ENCODE measurements around the gene AKAP13. TPM values are rescaled to one million over a fixed set of nuclear protein-coding genes. Genes with fewer than 3 reads are reported as not detected.

The AKAP13 gene
- total and polyA plus RNA-seq, 2 of the 8 experiments (the other 6 are each of a cell fraction or from before 2014, with no cell fraction given) = 14.0 to 46.2 TPM

GRCh38 chr15:85495096-85495495 lies 114.7 kb downstream of the AKAP13 start:
- Histone ChIP-seq H2BK120ac (replicated peaks; ENCODE audit: low read depth, low read length) (no peak overlapping the region), H3K4me1 (replicated peaks in 1 of 4; ENCODE audit: control insufficient read depth in 3 of 4, insufficient read depth in 4 of 4, low read length in 3 of 4) (peaks cover 0 to 19% (median 4%) of the 10 kb centered on the region in 4 experiments; a peak in 5 of 7 replicates), H2AK5ac (ENCODE audit: low read depth, low read length) (no peak overlapping the region), H4K5ac (ENCODE audit: insufficient read length, low read depth, low read length) (no peak overlapping the region), H3K23ac (ENCODE audit: insufficient read length) (no peak overlapping the region), H3K36me3 (ENCODE audit: control insufficient read depth in 2 of 4, insufficient read depth in 4 of 4, low read length in 3 of 4) (no peaks in the 10 kb centered on the region), H4K91ac (replicated peaks; ENCODE audit: insufficient read length, low read length) (no peak overlapping the region), H2BK5ac (ENCODE audit: low read depth, low read length) (no peak overlapping the region), H3K14ac (ENCODE audit: insufficient read length) (no peak overlapping the region), H3K4me2 (ENCODE audit: insufficient read depth in 1 of 2, low read depth in 2 of 2, low read length in 2 of 2) (no peak overlapping the region), H3K56ac (replicated peaks; ENCODE audit: insufficient read length, low read depth, low read length) (no peak overlapping the region), H2AFZ (ENCODE audit: low read length) (no peak overlapping the region), H2BK15ac (ENCODE audit: low read length) (no peak overlapping the region), H2BK12ac (ENCODE audit: low read depth, low read length) (no peak overlapping the region), H4K8ac (ENCODE audit: extremely low read depth, insufficient read depth, low read length) (no peak overlapping the region), H3K27me3 (replicated peaks in 1 of 4; ENCODE audit: control insufficient read depth in 3 of 4, extremely low read depth in 1 of 4, insufficient read depth in 3 of 4, low read length in 3 of 4) (no peaks in the 10 kb centered on the region), H3K27ac (ENCODE audit: low read depth, low read length) (no peak overlapping the region), H3K4me3 (ENCODE audit: extremely low read depth in 1 of 4, insufficient read depth in 2 of 4, low read depth in 3 of 4, low read length in 4 of 4) (no peak overlapping the region), H3K9ac (replicated peaks in 1 of 4; ENCODE audit: extremely low read depth in 1 of 4, low read depth in 3 of 4, low read length in 3 of 4) (no peak overlapping the region), H3K79me2 (ENCODE audit: control insufficient read depth in 1 of 2, insufficient read depth in 2 of 2, low read length in 2 of 2) (peaks cover 0 to 44% of the 10 kb centered on the region in 2 experiments; a peak in 3 of 4 replicates), H3K4ac (replicated peaks; ENCODE audit: insufficient read length, low read depth, low read length) (no peak overlapping the region), H3K9me3 (ENCODE audit: insufficient read depth in 2 of 2, low read depth in 1 of 2, low read length in 1 of 2) (no peaks in the 10 kb centered on the region), H4K20me1 (replicated peaks in 1 of 2; ENCODE audit: control insufficient read depth in 1 of 2, insufficient read depth in 2 of 2, low read length in 2 of 2) (peaks cover 0 to 4% of the 10 kb centered on the region in 2 experiments), H3K18ac (ENCODE audit: extremely low read depth, low read length) (no peak overlapping the region), H2BK20ac (ENCODE audit: low read length) (no peak overlapping the region), H3K79me1 (ENCODE audit: low read depth, low read length) (peaks cover 2% of the 10 kb centered on the region; the same call in 1 of the 2 replicates), H3K23me2 (ENCODE audit: low read depth, low read length) (no peaks in the 10 kb centered on the region)
- ChIA-PET CTCF (ENCODE audit: partially characterized antibody) (no interaction called here), POLR2A (ENCODE audit: partially characterized antibody) (interaction anchor here (0.5 kb wide), 1 partner anchor 348 kb away, joined by 3 read pairs; no protein-coding TSS in a partner anchor)
- no peak for FAIRE-seq
- TF ChIP-seq SIRT6 (IDR thresholded peaks at IDR 0.05; ENCODE audit: low read length) (no peak), KDM1A (IDR thresholded peaks at IDR 0.05; ENCODE audit: borderline replicate concordance, low read length) (no peak)
- DNase-seq (ENCODE audit: low read depth in 1 of 2, low spot score in 2 of 2) = no peak
- WGBS, 2 experiments (ENCODE audit: extremely low coverage in 1 of 2, insufficient coverage in 1 of 2, insufficient read length in 1 of 2, insufficient replicate concordance in 2 of 2, low coverage in 1 of 2, low lambda C conversion rate in 2 of 2, missing lambda C conversion rate in 1 of 2) = 73% methylated on average over 3 of the region's 3 CpGs; no CpG with 5 or more reads in 1 of the 2 experiments

Measured in H1 (cell line).